Urinary bladder (tissue), 4 donors: ENCODE measurements around the gene DOP1A. TPM values are rescaled to one million over a fixed set of nuclear protein-coding genes. Genes with fewer than 3 reads are reported as not detected.

Source experiments
- DNase-seq: peaks from one replicate; pipeline ENCODE4 v3.0.0-alpha.2; 2015; ENCODE audit errors: extremely low spot score
- H3K27ac ChIP-seq: one replicate; pipeline ENCODE4 v1.5.1; 2013; ENCODE audit warnings: low read depth, mild to moderate bottlenecking, moderate library complexity
- H3K36me3 ChIP-seq: one replicate; pipeline ENCODE4 v1.6.1; 2013; ENCODE audit warnings: mild to moderate bottlenecking, moderate library complexity; ENCODE audit not compliant: insufficient read depth
- H3K4me1 ChIP-seq: one replicate; pipeline ENCODE4 v1.6.1; 2013; ENCODE audit warnings: mild to moderate bottlenecking, moderate library complexity; ENCODE audit not compliant: insufficient read depth
- H3K4me3 ChIP-seq: one replicate; pipeline ENCODE4 v1.5.1; 2013; ENCODE audit warnings: low read depth, low read length
- WGBS: extraction: QIAGEN DNeasy Blood & Tissue Kit; methylation state at CpG from one replicate; pipeline ENCODE4 v1.1.7; 2013; 5-methylcytosine and 5-hydroxymethylcytosine counted together
- polyA plus RNA-seq: library from polyadenylated mRNA; stranded (reverse); fragments of 200-250 nt; gene quantifications from one replicate; pipeline ENCODE4 v1.2.3, GENCODE V29; 2013
- total RNA-seq: library from RNA; depleted of rRNA; stranded (reverse); fragments of >200 nt; gene quantifications from one replicate; pipeline ENCODE4 v1.2.3, GENCODE V29; 2014
- donor health status: healthy with polysubstance abuse.
- donor health status: healthy.

Gene DOP1A
- total and polyA plus RNA-seq, 2 donors: 9.9 to 72.4 TPM

DNA sequence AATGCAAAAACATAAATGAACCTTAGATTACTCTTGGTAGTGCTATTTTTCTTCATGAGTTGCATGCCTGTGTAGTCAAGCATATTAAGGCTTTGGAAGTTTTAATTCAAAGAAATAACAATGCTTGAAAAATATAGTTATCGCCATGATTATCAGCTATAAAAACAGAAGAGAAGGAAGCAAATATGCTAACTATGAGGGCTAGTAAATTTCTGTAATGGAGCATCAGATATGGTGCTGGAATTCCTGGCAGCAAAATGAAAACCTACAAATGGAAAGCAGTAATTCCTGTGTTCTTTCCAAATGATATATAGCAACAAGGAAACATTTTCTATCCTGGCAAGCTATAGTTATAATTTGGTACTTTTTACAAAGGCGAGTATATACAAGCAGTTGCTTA lies 29.7 kb downstream of the DOP1A start:
- no peak for DNase-seq
- WGBS: 56% methylated on average over 2 of the region's 2 CpGs

DNA sequence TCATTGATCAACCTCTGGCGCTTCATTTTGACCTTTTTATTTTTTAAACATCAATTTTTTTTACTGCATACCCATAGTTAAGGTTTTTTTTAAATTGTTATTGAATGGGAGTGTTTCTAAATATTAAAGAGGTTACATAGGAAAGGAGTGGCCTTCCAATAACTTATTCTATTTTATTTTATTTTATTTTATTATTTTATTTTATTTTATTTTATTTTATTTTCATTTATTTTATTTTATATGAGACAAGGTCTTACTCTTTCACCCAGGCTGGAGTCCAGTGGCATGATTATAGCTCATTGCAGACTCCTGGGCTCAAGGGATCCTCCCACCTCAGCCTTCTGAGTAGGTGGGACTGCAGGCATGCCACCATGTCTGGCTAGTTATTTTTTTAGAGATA lies 30.2 kb downstream of the DOP1A start:
- no peak for DNase-seq
- H3K36me3 ChIP-seq: peaks cover 2% of the 10 kb centered on the region
- no peak overlapping the region for H3K27ac ChIP-seq
- WGBS: 72% methylated on average over 1 of the region's 1 CpG
- H3K4me1 ChIP-seq: no peaks in the 10 kb centered on the region
- no peak overlapping the region for H3K4me3 ChIP-seq

More for the DNA sequence above, 29.7 kb downstream of the DOP1A start:
- Histone ChIP-seq H3K36me3 (peaks cover 1% of the 10 kb centered on the region), H3K4me1 (no peaks in the 10 kb centered on the region), H3K4me3 (no peak overlapping the region), H3K27ac (no peak overlapping the region)

DNA sequence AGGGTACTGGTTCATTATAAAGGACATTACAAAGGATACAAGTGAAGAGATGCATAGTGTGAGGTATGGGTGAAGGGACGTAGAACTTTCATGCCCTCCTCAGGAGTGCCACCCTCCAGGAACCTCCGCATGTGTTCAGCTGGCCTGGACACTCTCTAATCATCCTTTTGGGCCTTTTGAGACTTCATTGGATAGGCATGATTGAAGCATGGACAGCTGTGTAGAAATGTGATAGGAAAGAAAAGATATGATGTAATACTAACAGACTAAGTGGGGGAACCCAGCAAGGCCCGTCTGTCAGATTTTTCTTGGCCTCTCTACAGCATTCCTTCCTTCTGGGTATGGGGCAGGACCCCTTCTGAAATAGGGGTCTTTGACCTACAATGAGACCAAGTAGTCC lies 31.1 kb downstream of the DOP1A start:
- no peak for DNase-seq
- Histone ChIP-seq H3K4me3 (no peak overlapping the region), H3K36me3 (peaks cover 2% of the 10 kb centered on the region), H3K27ac (no peak overlapping the region), H3K4me1 (no peaks in the 10 kb centered on the region)
- WGBS: 94% methylated on average over 3 of the region's 3 CpGs

DNA sequence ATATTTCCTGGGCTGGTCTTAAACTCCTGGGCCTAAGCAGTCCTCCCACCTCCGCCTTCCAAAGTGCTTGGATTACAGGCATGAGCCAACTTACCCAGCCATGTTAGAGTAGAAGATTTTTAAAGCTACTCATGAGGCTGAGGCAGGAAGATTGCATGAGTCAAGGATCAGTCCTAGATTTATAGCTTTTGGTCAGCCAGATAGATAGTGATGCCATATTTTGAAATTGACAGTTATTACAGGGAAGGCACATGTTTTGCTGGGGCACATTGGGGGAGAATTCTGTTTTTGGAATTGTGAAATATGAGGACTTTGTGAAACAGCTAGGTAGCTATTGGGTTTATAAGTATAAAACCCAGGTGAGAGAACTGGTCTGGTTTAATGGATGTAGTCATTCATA lies 40.9 kb downstream of the DOP1A start:
- no peak overlapping the region for H3K27ac ChIP-seq
- WGBS: 96% methylated on average over 1 of the region's 1 CpG
- no peaks in the 10 kb centered on the region for H3K4me1 ChIP-seq
- DNase-seq: no peak
- no peak overlapping the region for H3K4me3 ChIP-seq
- H3K36me3 ChIP-seq: no peaks in the 10 kb centered on the region

DNA sequence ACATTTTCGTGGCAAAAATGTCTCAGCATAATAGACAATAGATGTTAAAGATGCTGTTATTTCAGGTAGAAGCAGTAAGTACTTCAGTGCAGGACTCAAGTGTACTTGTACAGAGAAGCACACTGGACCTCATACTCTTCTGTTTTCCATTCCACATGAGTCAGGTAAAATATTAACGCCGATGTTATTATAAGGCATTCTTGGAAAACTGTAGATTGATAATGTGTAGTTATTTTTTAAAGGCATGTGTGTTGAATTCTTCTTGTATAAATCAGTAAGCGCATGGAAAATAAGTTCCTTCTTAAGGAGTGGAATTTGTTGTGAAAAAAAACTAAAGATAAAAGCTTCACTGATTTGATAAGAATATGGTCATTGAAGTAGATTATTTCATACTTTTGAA lies 45.8 kb downstream of the DOP1A start:
- DNase-seq: no peak
- WGBS: 85% methylated on average over 4 of the region's 4 CpGs
- H3K4me3 ChIP-seq: no peak overlapping the region
- H3K36me3 ChIP-seq: no peaks in the 10 kb centered on the region
- no peak overlapping the region for H3K27ac ChIP-seq
- no peaks in the 10 kb centered on the region for H3K4me1 ChIP-seq

DNA sequence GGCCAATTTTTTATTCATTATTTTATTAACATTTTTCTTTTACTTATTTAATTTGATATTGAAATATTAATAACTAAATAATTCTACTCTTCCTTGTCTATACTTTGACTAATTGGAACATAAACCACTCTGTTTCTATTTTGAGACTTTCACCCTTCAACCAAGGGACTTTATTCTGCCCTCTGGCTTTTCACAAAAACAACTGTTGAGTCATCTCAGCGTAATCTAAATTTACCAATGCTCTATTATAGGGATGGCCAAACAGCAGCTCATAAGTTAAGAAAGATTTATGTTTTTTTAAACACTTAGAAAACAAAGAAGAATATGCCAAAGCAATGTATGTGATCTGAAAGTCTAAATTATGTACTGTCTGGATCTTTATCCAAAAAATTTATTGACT lies 46.7 kb downstream of the DOP1A start:
- no peak overlapping the region for H3K27ac ChIP-seq
- no peaks in the 10 kb centered on the region for H3K4me1 ChIP-seq
- 66% methylated on average over 1 of the region's 1 CpG for WGBS
- DNase-seq: no peak
- no peaks in the 10 kb centered on the region for H3K36me3 ChIP-seq
- no peak overlapping the region for H3K4me3 ChIP-seq

DNA sequence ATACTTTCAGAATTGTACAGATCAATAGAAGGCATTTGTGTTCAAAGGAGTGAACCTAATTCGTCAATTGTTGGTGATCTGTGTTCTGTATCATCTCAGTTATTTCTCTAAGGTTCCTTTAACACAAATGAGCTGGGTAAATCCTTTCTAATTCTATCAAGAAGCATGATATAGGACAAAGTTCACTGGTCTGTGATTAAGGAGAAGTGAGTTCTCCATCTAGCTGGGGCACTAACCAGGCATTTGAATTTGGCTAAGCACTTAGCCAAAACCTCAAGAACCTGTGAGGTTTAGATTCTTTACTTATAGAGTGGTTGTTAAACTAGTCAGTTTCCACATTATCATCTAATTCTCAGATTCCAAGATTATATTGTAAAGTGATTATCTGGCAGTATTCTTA lies 50.3 kb downstream of the DOP1A start:
- no peaks in the 10 kb centered on the region for H3K4me1 ChIP-seq
- WGBS: 96% methylated on average over 1 of the region's 1 CpG
- no peak overlapping the region for H3K27ac ChIP-seq
- H3K36me3 ChIP-seq: no peaks in the 10 kb centered on the region
- H3K4me3 ChIP-seq: no peak overlapping the region
- no peak for DNase-seq

DNA sequence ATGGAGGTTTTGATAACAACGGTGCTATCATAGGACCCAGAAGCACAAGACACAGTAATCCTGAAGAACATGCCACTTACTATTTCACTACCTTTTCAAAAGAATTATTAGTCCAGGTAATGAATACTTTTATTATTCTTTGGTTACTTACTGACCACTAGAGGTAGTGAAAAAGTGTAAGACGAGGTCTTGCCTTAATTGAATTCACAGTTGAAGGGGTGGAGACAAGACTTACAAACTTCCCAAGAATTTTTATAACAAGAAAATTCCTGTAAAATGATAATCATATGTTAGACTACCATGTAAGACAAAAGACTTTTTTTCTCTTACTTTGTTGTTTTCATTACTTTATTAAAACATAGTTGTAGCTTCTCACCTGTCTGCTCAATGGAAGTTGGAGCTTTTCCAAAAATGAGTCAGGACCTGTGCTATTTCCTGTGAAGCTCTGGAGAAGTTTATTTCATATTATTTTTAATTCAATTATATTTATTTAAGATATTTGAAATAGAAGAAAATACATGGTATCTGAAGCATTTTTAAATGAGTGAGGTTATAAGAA lies 52.4 kb downstream of the DOP1A start:
- H3K4me3 ChIP-seq: no peak overlapping the region
- 89% methylated on average over 2 of the region's 2 CpGs for WGBS
- H3K36me3 ChIP-seq: peaks cover 4% of the 10 kb centered on the region
- DNase-seq: no peak
- H3K4me1 ChIP-seq: no peaks in the 10 kb centered on the region
- no peak overlapping the region for H3K27ac ChIP-seq

DNA sequence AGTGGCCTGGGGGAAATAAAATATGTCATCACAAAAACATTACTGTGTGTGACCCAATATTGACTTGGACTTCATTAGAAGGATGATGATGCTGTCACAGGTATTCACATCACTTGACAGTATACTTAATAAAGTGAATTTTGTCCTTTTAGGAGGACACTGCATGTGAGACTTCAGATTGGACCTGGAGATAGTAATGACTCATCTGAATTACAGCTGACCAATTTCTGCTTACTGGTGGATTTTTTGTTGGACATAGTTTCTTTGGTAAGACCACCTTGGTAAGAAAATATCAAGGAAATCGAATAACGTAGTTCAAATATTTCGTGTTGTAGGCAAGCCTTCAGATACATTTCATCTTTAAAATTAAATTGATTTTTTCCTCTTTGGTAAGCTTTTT lies 57.1 kb downstream of the DOP1A start:
- WGBS: 98% methylated on average over 3 of the region's 3 CpGs
- H3K27ac ChIP-seq: no peak overlapping the region
- H3K4me3 ChIP-seq: no peak overlapping the region
- H3K4me1 ChIP-seq: no peaks in the 10 kb centered on the region
- DNase-seq: no peak
- peaks cover 8% of the 10 kb centered on the region for H3K36me3 ChIP-seq

DNA sequence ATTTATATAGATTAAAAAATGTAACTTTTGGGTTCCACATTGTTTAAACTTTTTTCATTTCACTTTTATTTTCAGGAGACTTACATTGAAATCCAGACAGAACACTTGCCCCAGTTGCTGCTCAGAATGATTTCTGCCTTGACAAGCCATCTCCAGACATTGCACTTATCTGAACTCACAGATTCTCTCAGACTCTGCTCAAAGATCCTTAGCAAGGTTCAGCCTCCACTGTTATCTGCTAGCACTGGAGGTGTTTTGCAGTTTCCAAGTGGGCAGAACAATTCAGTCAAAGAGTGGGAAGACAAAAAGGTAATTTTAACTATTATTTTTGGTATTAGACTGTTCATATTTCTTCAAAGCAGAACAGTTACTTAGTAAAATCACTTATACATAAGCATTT lies 58.0 kb downstream of the DOP1A start:
- Histone ChIP-seq H3K27ac (no peak overlapping the region), H3K36me3 (peaks cover 8% of the 10 kb centered on the region), H3K4me1 (no peaks in the 10 kb centered on the region), H3K4me3 (no peak overlapping the region)
- no peak for DNase-seq

DNA sequence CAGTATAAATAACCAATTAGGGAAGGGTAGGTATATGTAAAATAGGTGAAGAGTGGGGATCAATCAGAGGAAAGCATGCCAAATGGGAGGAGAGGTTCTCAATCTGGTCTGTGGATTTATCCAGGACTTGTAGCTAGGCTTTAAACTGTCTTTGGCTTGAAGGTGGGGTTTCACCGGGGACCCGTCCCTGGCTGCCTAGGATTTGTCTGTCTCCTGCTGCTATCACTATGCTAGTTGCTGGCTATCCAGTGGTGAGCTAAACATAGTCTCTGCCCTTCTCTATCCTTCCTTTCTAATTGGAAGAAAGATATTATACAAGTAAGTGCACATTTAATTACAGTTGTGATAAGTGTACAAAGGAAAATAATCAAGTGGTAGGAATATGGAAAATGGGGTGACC lies 58.8 kb downstream of the DOP1A start:
- no peak overlapping the region for H3K4me3 ChIP-seq
- peaks cover 8% of the 10 kb centered on the region for H3K36me3 ChIP-seq
- 91% methylated on average over 2 of the region's 2 CpGs for WGBS
- DNase-seq: no peak
- no peaks in the 10 kb centered on the region for H3K4me1 ChIP-seq
- no peak overlapping the region for H3K27ac ChIP-seq

DNA sequence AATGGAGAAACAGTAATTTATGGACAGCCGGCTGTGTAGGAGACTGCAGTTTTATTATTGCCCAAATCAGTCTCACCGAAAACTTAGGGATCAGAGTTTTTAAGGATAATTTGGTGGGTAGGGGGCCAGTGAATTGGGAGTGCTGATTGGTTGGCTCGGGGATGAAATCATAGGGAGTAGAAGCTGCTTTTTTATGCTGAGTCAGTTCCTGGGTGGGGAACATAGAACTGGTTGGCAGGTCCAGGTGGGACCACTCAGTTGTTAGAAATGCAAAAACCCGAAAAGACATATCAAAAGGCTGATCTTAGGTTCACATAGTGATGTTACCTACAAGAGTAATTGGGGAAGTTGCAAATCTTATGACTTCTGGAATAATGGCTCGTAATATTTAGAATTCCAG lies 59.3 kb downstream of the DOP1A start:
- peaks cover 8% of the 10 kb centered on the region for H3K36me3 ChIP-seq

DNA sequence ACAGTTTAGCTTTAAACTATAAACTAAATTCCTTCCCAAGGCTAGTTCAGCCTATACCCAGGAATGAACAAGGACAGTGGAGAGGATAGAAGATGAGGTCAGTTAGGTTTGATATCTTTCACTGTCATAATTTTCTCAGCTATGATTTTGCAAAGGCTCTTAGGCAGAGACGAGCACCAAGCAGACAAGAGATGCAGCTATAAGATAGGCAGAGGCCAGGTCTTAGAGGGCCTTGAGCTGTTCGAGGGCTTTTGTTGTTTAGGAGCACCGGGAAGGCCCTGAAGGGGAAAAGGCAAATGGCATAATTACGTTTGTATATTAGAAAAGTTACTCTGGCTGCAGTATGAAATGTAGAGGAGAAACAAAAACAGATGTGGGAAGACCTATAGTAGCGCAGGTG lies 59.8 kb downstream of the DOP1A start:
- H3K27ac ChIP-seq: no peak overlapping the region
- 86% methylated on average over 5 of the region's 5 CpGs for WGBS
- DNase-seq: no peak
- H3K36me3 ChIP-seq: peaks cover 8% of the 10 kb centered on the region
- H3K4me1 ChIP-seq: no peaks in the 10 kb centered on the region
- H3K4me3 ChIP-seq: no peak overlapping the region

More for the DNA sequence above, 59.3 kb downstream of the DOP1A start:
- Histone ChIP-seq H3K4me1 (no peaks in the 10 kb centered on the region), H3K27ac (no peak overlapping the region), H3K4me3 (no peak overlapping the region)
- 90% methylated on average over 5 of the region's 5 CpGs for WGBS
- DNase-seq: no peak

DNA sequence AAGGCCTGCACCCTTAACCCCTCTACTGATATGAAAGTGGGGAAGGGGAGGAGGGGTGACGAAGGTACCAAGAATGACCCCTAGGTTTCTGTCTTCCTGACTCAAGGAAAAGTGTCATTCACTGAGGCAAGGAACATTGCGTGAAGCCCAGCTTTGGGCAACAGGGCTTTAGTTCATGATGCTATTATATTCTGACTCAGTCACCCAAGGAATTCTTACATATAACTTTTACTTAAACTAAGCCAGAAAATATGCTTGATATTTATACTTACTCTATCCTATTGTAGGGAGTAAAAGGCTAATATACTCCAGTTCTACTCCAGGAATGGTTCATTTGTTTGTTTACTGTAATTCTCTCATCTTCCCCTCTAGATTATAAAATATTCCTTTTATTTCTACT lies 60.5 kb downstream of the DOP1A start:
- WGBS: 95% methylated on average over 2 of the region's 2 CpGs
- Histone ChIP-seq H3K4me1 (no peaks in the 10 kb centered on the region), H3K27ac (no peak overlapping the region), H3K4me3 (no peak overlapping the region), H3K36me3 (peaks cover 8% of the 10 kb centered on the region)
- DNase-seq: no peak

DNA sequence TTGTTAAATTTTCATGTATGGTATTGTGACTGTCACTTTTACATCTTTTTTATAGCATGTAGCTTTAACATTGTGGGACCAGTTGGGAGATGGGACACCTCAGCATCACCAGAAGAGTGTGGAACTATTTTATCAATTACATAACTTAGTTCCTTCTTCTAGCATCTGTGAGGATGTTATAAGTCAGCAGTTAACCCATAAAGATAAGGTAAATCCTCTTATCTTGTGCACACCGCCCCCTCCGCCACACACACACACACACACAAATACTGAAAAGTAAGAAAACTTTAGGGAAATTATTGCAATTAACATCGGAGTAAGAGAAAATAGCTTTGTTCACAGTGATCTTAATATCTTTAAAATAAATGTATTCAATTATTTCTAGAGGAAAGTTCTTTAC lies 64.7 kb downstream of the DOP1A start:
- Histone ChIP-seq H3K4me1 (no peaks in the 10 kb centered on the region), H3K4me3 (no peak overlapping the region), H3K36me3 (no peaks in the 10 kb centered on the region), H3K27ac (no peak overlapping the region)
- DNase-seq: no peak
- 49% methylated on average over 3 of the region's 3 CpGs for WGBS
